ENCODE results near the gene ZNF330.
"Not testable (repeated sequence)": the region's sequence is repeated elsewhere in the genome, so short reads cannot be mapped to it uniquely, and the experiment has no call there.

Gene ZNF330

DNA sequence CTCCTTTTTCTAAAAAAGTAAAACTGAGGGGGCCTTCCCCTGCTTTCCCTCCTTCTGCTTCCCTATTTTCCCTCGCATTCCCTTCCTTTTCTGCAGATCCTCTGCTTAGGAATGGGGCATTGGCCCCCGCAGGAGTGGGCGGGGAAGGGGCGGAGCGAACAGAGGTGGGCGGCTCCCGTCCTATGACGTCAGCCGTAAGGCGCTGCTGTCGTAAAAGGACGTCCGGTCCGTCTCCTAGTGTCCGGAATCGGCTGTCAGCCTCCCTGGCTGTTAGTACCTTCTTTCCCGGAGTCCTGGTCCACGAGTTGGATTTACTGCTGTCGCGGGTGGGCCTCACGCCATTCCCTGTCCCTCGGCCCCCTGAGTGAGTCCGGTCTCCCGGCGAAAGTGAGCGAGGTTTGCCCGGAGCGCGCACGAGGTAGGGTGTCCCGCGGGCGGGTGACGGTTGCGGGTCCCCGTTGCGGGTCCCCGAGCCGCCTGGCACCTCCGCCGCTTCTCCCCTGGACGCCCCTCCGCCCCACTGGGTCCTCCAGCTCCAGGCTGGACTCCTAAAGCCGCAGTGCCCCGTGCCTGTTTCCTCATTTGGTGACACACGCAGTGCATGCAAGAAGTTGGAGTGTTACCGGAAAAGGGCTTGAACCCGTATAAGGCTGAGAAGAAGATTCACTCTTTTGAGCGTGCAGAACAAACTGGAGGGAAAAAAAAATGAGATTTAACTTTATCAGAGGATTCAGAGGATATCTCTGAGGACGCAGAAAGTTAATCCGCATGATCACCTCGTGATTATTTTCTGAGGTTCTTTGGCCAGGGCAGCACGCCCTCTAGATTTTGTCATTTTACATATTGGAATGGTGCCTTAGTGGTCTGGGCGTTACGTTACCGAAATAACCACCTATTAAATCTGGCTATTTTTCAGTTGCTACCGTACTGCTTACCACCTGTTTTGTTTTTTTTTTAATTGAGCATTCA lies at the start of gene ZNF330:
Gene ZNF330, plus strand, starts transcription at position 205 of the 969 bp plus-strand sequence. CDS start 1,477 bp downstream, outside the sequence.
- peak; percentile 81 to 90 for DNase-seq (ENCODE audit: low read depth in 1 of 2, low spot score in 1 of 2)

DNA sequence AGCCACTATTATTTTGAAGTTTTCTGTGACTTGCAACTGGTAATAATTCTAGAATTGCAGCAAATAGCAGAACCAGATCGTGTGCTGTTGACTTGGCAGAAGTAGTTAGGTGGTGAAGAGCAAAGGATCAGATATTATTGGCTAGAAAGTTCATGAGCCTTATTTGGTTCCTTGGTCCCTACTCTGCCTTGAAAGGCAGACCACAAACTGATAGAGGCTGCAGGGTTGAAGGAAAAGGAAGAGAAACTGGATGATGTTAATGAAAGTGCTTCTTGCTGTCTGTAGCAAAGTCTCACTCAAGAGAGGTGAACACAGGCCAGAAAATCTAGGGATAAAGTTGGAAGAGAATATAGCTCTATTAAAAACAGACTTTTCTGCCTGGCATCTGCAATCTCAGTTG lies 46.2 kb upstream of the ZNF330 start:
- DNase-seq (ENCODE audit: low read depth in 1 of 2, low spot score in 1 of 2): no peak

DNA sequence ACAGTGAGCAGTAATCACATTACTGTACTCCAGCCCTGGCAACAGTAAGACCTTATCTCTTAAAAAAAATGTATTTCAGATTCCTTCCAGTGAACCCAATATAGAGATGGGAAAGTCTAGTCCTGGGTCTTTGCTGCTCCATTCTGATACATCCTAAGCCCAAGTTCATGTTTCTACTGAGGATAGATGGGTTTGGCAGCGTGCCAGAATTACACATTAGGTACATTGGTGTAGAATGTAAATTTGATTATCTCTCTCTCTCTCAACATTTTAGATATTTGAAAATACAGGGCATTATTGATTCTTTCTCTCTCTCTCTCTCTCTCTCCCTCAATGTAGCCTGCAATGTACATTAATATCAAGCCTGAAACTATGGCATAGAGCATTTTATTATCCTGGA lies 43.5 kb upstream of the ZNF330 start:
- no peak for DNase-seq (ENCODE audit: low read depth in 1 of 2, low spot score in 1 of 2)

DNA sequence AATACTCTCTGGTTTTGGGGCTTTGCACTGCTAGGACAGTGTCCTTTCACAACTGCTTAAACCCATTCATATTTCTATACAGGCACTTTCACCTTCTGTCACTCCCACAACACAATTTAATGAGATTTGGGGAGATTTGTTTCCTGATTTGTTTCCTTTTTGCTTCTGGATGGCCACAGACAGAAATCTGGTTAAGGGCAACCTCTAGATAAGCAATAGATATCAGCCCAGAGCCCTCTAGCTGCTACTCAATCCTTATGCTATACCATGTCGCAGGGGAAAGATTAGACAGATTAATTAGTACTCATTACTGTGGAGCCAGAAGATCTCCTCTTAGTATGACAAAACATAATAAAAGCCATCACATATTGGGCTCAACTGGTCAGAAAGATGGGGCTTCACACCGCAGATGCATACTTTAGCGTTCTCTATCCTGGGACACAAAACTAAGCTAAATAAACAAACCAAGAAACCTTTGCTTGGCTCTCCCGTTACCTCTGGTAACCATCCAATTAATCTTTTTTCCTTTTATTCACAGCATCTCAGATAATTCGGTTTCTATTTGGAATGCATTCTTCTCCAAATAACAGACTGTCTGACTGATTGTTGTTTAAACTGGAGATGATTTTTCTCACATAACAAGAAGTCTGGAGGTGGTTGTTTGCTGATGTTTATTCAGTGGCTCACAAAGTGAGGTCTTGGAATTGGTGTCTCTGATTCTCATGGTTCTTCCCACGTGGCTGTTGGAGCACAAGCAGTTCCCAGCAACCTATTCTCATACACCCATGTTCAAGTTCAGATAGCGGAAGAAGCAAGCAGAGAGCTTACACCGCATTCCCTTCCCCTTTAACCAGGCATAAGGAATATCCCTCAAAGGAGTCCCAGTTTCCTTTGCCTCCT lies 41.0 kb upstream of the ZNF330 start:
- DNase-seq (ENCODE audit: low read depth in 1 of 2, low spot score in 1 of 2): no peak

DNA sequence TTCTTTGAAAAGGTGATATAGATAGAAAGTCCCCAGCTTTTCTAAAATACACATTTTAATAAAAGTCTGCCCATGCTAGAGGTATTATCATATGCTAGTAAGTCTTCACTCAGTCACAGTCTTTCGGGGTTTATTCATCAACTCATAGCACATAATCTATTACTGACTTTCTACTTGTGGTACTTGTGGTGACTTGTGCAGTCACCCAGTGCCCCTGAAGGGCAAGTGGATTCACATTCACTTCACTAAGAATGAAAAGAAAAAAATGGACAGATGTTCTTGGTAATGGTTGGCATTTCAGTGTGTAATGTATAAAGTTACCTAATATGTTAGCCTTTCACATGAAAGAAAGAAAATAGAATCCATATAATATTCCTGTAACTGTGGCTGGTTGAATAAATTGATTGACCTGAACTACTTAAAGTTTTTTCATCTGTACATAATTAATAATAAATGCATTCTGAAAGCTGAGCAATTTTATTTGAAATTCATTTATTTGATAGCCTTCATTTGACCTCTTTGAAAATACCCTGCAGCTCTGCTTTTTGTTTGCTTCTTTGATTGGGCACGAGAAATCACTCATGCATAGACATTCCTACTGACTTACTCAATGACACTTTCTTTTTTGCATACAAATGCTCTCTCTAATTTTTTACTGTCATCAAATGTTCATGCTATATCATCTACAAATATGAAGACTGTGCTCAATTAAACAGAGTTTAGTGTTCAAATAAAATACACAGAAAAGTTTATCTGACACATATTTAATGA lies 39.5 kb upstream of the ZNF330 start:
- DNase-seq (ENCODE audit: low read depth in 1 of 2, low spot score in 1 of 2): no peak

DNA sequence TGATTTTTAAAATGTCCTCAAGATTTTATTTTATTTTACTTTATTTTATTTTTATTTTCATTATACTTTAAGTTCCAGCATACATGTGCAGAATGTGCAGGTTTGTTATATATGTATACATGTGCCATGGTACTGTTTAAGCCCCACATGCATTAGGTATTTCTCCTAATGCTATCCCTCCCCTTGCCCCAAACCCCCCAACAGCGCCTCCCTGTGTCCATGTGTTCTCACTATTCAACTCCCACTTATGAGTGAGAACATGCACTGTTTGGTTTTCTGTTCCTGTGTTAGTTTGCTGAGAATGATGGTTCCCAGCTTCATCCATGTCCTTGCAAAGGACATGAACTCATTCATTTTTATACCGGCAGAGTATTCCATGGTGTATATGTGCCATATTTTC lies 37.2 kb upstream of the ZNF330 start:
- DNase-seq (ENCODE audit: low read depth in 1 of 2, low spot score in 1 of 2): not testable (repeated sequence)

DNA sequence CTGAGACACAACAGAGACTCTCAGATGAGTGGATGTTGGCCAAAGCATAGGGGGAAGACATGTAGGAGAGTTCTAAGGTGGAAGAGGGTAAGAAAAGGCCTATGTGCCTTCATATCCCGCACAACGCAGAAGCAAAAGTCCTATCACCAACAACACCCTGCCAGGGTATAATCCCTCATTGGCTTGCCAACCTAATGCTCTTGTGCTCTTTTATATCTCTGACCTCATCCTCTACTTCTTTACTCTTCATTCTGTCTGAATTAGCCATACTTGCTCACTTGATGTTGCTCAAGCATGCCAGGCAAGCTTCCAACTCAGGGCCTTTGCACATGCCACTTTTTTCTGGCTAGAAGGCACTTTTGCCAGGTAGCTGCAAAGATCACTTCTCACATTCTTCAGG lies 28.1 kb upstream of the ZNF330 start:
- no peak for DNase-seq (ENCODE audit: low read depth in 1 of 2, low spot score in 1 of 2)

DNA sequence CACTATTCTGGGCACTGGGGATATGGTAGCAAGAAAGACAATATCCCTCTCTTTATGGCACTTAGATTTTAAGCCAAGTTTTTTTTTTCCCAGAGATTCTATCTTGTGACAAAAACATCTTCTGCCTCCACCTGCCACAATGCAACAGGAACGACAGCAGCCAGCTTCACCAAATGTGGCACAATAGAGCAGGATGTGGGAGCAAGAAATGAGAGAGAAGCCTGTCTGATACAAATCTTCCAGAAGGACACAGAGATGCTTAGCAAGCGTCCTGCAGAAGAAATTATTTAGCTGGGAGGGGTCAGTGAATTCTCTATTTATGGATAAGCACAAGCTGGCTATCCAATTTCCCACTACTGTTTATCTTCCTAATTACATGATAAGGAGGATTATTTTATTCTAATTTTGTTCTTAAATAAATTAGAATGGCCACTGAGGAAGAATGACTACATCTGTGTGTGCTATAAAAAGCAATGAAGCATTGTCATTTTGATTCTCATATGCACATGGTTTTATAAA lies 27.1 kb upstream of the ZNF330 start:
- no peak for DNase-seq (ENCODE audit: low read depth in 1 of 2, low spot score in 1 of 2)

DNA sequence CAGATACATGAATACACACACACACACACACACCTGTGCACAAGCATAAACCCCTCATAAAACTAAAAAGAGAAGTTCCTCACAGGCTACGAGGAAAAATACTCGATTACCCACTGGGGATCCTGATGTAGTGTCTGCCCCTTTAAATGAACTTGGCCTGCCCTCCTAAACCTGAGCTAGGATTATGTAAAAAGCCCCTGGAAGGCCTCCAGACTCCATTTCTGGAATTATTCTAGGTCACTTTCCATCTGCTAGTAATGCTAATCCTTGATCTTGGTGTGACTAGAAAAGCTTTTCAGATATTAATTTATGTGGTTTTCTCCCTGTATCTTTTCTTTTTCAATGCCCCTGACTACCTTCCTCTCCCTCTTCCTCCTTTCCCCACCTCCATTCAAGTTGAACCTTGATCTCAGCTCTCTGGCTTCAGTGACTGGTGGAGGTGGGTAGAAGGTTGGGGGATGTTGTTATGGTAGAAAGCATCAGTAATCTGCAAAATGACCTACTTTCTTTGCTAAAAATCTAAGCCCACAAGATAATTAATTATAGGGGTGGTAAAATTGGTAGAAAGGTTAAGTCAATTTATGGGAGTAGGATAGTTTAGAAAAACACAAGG lies 25.5 kb upstream of the ZNF330 start:
- DNase-seq (ENCODE audit: low read depth in 1 of 2, low spot score in 1 of 2): no peak

DNA sequence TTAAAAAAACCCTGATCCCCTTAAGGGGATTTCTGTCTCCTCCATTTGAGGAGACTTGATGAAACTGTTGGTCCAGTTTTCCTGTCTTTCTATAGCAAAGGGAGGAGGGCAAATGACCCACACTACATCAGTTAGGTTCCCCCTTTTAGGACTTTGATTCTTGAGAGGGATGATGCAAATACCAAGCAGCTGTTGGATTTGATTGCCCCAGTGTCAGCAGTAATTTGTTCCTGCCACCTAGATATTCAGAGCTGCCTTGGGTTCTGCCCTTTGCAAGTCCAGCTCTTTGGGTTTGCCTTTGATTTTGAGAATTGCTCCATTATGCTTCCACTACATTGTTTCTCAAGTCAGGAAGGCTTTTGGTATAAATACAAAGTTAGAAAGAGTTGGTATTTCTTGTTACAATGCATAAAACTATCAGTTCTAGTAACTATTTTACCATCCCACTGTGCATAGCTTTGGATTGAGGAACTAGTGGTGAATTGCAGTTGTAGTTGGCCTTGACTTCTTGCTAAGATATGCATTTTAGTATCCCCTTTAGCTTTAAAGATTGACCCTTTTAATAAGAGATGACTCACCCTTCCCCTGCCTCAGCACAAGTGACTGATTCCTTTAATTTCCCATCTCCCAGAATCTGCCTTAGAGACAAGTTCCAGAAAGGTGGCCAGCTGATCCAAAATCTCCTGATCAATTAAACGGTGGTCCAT lies 24.3 kb upstream of the ZNF330 start:
- no peak for DNase-seq (ENCODE audit: low read depth in 1 of 2, low spot score in 1 of 2)

DNA sequence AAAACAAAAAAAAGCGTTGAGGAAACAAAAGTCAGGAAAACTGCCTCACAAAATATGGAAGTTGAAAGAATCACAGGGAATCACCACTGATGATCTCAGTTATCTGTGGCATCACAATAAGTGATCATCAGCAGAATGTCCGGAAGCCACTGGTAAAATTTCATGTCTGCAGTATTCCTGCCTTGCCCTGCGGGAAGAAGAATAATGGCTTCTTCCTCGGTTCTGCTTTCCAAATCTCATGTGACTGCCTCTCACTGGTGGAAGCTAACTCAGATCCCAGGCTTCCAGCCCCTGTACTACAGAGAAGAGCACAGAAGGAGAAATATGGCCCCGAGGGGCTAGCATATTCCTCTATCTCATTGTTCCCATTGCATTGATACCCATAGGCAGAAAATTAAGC lies 12.7 kb upstream of the ZNF330 start:
- no peak for DNase-seq (ENCODE audit: low read depth in 1 of 2, low spot score in 1 of 2)

DNA sequence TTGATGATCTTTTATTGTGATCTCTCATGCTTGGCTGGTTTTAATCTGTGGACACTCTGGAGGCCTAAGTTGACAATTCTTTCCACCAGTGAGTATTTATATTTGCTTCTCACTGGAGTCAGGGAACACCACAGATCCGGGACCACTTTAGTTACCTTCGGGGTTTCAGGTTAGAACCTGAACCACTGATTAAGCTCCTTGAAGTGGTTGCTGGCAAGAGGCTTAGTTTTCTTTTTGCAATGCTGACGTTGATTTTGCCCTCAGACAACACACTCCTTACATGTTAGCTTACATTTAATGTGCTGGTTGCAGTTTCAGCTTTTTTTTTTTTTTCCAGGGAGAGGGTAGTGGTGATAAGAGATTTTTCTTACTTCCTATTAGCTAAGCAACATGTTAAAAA lies 10.5 kb upstream of the ZNF330 start:
- no peak for DNase-seq (ENCODE audit: low read depth in 1 of 2, low spot score in 1 of 2)

DNA sequence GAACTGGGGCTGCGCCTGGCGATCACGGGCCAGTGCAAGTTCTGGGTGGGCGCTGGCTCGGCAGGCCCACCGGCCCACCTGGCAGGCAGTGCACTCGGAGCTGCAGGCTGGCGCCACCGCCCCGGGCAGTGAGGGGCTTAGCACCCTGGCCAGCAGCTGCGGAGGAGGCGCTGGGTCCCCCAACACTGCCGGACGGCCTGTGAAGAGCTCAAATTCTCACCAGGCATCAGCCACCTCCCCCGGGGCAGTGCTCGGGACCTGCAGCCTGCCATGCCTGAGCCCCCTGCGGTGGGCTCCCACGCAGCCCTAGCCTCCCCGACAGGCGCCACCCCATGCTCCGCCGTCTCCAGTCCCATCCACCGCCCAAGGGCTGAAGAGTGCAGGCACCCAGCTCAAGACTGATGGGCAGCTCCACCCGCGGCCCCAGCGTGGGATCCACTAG lies 7.1 kb upstream of the ZNF330 start:
- no peak for DNase-seq (ENCODE audit: low read depth in 1 of 2, low spot score in 1 of 2)

DNA sequence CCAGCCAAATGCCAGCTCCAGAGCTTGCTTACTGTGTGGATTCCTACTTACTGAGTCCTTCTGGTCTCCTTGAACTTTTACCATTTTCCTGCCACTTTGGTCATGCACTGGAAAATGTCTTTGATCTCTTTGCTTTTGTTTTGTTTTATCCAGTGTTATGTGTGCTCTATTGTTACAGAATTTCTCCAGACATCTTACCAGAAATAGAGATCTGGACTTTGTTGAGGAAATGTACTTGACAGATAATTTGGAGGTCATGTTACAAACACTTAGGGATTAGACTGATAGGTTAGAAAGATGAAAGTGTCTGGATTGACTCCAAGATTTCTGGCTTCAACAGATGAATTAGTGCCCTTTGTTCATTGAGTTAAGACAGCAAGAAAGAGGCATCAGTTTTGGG lies 5.7 kb upstream of the ZNF330 start:
- no peak for DNase-seq (ENCODE audit: low read depth in 1 of 2, low spot score in 1 of 2)

DNA sequence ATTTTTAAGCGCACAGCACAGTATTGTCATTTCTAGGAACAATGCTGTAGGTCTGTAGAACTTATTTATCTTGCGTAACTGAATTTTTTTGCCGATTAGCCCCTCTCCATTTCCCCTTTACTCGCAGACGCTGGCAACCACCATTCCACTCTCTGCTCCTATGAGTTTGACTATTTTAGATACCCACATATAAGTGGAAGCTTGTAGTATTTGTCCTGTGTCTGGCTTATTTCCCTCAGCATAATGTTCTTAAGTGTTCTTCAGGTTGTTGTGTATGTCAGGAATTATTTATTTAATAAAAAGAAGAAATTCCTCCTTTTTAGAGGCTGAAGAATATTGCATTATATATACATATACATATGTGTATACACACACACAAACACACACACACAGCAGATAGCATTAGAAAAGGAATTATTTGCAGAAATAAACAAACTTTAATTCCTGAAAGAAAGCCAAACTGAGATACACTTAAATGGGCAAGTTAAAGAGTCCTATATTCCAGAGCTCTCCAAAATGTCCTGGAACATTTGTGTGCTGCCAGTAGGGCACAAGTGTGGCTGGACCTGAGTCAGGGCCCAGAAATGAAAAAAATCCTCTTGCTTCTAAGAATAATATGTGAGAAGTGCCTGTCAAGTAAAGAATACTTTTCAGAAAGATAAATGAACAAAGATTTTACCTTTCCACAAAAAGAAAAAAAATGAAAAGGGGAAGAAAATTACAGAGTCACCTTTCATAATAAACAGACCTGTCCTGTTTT lies 4.5 kb upstream of the ZNF330 start:
- DNase-seq (ENCODE audit: low read depth in 1 of 2, low spot score in 1 of 2): no peak

DNA sequence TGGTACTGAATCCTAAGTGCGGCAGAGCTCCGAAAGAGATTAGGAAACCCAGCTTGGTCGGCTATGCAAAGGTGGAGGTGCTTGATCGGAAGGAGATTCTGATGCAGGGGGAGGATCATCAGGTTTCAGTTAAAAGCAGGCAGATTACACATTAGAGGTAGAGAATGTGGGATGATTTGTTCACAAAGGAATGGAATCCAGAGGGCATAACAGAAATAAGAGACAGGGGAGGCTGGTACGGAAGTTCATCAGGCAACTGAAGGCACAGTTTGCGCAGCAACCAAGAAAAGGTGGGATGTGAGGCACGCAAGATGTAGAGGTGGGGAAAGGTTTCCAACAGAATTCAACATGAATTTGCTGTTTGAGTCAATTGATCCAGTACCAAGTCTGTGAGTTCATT lies 424 bp upstream of the ZNF330 start:
- no peak for DNase-seq (ENCODE audit: low read depth in 1 of 2, low spot score in 1 of 2)

DNA sequence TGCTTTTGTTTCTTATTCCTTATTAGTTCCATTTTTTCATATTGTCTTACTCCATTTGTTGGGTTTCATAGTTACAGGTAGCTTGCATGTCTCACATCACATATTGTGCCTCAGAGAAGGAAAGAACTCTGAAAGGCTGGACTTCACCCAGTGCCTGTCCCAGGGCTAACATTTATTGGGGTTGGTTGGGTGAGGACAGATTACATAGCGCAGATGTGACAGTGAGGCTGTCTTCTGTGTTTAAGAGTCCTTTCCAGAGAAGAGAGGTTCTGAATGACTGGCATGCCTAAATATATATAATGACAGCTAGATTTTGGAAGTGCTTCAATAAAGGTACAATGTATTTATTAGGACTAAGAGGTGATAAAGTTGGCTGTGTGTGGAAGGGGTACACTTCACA lies 2.7 kb downstream of the ZNF330 start:
- DNase-seq (ENCODE audit: low read depth in 1 of 2, low spot score in 1 of 2): no peak

DNA sequence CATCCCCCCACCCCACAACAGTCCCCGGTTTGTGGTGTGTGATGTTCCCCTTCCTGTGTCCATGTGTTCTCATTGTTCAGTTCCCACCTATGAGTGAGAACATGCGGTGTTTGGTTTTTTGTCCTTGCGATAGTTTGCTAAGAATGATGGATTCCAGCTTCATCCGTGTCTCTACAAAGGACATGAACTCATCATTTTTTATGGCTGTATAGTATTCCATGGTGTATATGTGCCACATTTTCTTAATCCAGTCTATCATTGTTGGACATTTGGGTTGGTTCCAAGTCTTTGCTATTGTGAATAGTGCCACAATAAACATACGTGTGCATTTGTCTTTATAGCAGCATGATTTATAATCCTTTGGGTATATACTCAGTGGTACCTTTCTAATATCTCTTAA lies 6.6 kb downstream of the ZNF330 start:
- not testable (repeated sequence) for DNase-seq (ENCODE audit: low read depth in 1 of 2, low spot score in 1 of 2)
